ENCODE results near the gene SERPINE1.

SERPINE1 gene

GRCh38 chr7:101134399-101134980, 7.6 kb downstream of the SERPINE1 start:
- ChIA-PET CTCF (interaction anchor here (0.7 to 4.7 kb wide), 8 partner anchors 9 to 156 kb away, joined by 3 to 36 read pairs (median 4); partner anchors contain the start of gene AP1S1), POLR2A (no interaction called here)
- TF ChIP-seq CTCF (IDR thresholded peaks at IDR 0.05; ENCODE audit: control extremely low read depth, extremely low read depth, low read depth, missing control alignments), result no peak
- no peak for DNase-seq (ENCODE audit: extremely low spot score)

- CTCF ChIA-PET, result interaction anchor here (0.6 to 12.5 kb wide), 12 partner anchors 9 to 263 kb away, joined by 3 to 186 read pairs (median 4); partner anchors contain the start of genes PLOD3, SERPINE1, SRRT and ZNHIT1
- no peak for TF ChIP-seq CTCF (IDR thresholded peaks at IDR 0.05; ENCODE audit: control extremely low read depth, extremely low read depth, low read depth, missing control alignments)
- POLR2A ChIA-PET, result interaction anchor here (1.7 kb wide), 1 partner anchor 11 kb away, joined by 6 read pairs; the partner anchor contains the start of gene SERPINE1
- no peak for DNase-seq (ENCODE audit: extremely low spot score)
These were observed 10.8 kb downstream of the SERPINE1 start for GRCh38 chr7:101137651-101138212.

GRCh38 chr7:101138213-101138870, 11.4 kb downstream of the SERPINE1 start:
- CTCF ChIA-PET, result interaction anchor here (0.6 to 12.5 kb wide), 12 partner anchors 9 to 264 kb away, joined by 3 to 186 read pairs (median 4); partner anchors contain the start of genes PLOD3, SERPINE1, SRRT and ZNHIT1
- TF ChIP-seq CTCF (IDR thresholded peaks at IDR 0.05; ENCODE audit: control extremely low read depth, extremely low read depth, low read depth, missing control alignments), result peak; percentile 46
- POLR2A ChIA-PET, result interaction anchor here (1.7 kb wide), 1 partner anchor 11 kb away, joined by 6 read pairs; the partner anchor contains the start of gene SERPINE1

GRCh38 chr7:101140339-101140699, 13.4 kb downstream of the SERPINE1 start:
- ChIA-PET CTCF (interaction anchor here (1.2 to 12.5 kb wide), 8 partner anchors 12 to 272 kb away, joined by 3 to 186 read pairs (median 6); partner anchors contain the start of gene SERPINE1), POLR2A (no interaction called here)
- TF ChIP-seq CTCF (IDR thresholded peaks at IDR 0.05; ENCODE audit: control extremely low read depth, extremely low read depth, low read depth, missing control alignments), result no peak
- DNase-seq (ENCODE audit: extremely low spot score), result no peak

More at GRCh38 chr7:101138213-101138870, 11.4 kb downstream of the SERPINE1 start:
- DNase-seq (ENCODE audit: extremely low spot score), result peak; percentile 80

GRCh38 chr7:101140746-101141382, 14.0 kb downstream of the SERPINE1 start:
- POLR2A ChIA-PET, result no interaction called here
- CTCF ChIA-PET, result interaction anchor here (0.8 to 12.5 kb wide), 11 partner anchors 12 to 271 kb away, joined by 3 to 186 read pairs (median 5); partner anchors contain the start of genes SERPINE1 and TRIM56
- no peak for TF ChIP-seq CTCF (IDR thresholded peaks at IDR 0.05; ENCODE audit: control extremely low read depth, extremely low read depth, low read depth, missing control alignments)
- DNase-seq (ENCODE audit: extremely low spot score), result no peak
